NCI-H146 treated with DMSO at 0.1 percent for 48 hours (cell line): ENCODE results near the gene AK4.
"Not testable (repeated sequence)": the region's sequence is repeated elsewhere in the genome, so short reads cannot be mapped to it uniquely, and the experiment has no call there.

ENCODE experiments used
- DNase-seq: peaks from one replicate; lab custom pipeline; 2025; ENCODE audit not compliant: unreplicated experiment; lab: John Stamatoyannopoulos, UW

Gene AK4

GRCh38 chr1:65148178-65148547 is at the start of gene AK4:
TSS of gene AK4 (plus strand) at chr1:65148203. CDS start at chr1:65148408, 205 bp downstream.
- not testable (repeated sequence) for DNase-seq

GRCh38 chr1:65103807-65104206 is 44.2 kb upstream of the AK4 start:
- DNase-seq, result no peak

DNA sequence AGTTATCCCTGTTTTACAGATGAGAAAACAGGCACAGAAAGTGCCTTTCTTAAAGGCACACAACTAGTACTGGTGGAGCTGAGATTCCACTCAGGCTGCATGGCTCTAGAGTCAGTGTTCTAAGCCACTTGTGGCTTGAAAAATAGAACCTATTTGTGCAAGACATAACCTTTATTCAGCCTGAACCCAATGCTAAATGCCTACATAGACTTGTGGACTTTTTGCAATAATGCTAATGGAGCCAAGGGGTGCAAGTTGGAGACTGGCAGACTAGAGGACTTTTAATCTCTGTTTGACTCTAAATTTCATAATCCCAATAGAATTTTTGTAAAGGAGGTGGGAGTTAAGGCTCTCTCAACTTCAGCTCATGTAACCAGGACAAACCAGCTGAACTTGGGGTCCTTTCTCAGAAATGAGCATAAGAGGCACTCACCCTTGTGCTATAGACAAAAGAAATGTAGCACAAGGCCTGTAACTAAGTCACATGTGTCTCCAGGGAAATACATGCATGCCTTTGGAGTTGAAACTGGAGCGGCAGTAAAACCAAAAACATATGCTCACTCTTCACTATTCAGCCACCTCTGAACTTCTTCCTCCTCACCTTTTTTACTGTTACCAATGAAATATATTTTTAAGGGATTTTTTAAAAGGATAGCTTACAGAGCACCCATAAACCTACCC is 43.0 kb upstream of the AK4 start:
- DNase-seq, result no peak

DNA sequence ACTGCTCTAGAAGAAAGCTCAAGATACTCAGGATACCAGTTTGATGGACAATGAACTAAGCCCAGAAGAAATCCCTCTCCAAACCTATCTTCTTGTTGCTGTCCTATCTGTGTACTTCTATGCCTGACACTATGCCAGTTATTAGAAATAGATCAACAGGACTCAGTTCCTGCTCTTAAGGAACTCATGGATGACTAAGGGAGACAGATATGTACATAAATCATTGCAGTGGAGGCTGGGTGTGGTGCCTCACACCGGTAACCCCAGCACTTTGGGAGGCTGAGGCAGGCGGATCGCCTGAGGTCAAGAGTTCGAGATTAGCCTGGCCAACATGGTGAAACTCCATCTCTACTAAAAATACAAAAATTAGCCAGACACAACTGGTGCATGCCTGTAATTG is 42.4 kb upstream of the AK4 start:
- DNase-seq, result no peak

DNA sequence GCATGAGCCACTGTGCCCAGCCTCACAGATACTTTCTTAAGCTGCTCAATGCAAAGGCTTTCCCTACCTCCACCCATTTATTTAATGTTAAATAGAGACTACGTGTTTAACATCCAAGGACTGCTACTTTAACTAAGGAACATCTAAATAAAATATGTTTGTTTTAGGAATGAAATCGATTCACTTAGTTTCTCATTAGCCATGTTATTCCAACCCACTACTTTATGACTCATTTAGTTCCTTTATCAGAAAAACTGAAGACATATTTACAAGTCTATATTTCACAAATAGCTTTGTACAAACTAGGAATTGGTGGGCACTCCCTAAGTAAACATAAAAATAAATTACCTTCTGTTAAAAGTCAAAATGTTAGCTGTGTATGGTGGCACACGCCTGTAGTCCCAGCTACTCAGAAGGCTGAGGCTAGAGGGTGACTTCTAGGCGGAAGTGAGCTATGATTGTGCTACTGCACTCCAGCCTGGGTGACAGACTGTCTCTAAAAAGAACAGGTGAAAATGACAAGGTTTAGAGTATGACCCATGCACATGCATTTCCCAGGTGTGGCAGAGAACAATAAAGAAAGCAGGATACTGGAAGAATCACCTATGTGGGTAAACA is 39.9 kb upstream of the AK4 start:
- DNase-seq, result peak; percentile 87

GRCh38 chr1:65109487-65109886 is 38.5 kb upstream of the AK4 start:
- no peak for DNase-seq

GRCh38 chr1:65112811-65113210 is 35.2 kb upstream of the AK4 start:
- DNase-seq, result no peak

GRCh38 chr1:65113298-65113697 is 34.7 kb upstream of the AK4 start:
- DNase-seq, result no peak

DNA sequence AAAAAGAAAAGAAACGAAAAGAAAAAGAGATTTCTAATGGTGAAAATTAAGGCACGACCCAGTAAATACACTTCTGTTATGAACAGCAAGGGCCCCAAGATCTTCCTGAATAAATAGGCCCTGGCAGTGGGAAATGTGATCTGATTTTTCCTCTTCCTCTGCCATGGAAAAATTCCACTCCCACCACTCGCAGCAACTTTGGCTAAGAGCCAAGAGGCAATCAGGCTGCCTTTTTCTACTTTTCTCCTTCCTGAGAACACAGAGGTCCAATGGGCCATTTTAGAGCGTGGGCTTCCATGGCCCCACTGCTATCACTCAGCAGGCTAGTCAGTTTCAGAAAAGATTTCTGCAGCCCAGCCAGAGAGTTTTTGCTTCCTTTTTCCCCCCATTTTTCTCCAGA is 33.7 kb upstream of the AK4 start:
- no peak for DNase-seq

DNA sequence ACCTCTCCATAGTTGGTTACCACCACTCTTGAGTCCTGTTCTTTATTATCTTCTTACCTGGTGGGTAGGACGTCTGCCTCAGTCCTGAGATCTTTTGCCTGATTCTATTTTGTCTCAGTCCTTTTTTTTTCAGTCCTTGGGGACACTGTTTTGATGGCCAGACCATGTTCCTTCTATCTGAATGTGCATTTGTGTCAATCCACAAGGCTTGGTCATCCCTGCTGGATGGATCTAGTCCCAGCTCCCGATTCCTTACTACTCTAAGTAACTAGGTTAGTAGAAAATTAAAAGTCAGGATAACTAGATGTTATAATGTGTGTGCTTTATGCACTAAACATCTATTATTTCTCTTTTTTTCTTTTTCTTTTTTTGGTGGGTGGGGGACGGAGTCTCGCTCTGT is 28.1 kb upstream of the AK4 start:
- DNase-seq, result no peak

DNA sequence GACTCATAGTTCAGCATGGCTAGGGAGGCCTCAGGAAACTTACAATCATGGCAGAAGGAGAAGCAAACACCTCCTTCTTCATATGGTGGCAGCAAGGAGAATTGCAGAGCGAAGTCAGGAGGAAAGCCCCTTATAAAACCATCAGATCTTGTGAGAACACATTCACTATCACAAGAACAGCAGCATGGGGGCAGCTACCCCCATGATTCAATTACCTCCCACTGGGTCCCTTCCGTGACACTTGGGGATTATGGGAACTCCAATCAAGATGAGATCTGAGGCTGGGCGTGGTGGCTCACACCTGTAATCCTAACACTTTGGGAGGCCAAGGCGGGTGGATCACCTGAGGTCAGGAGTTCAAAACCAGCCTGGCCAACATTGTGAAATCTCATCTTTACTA is 18.9 kb upstream of the AK4 start:
- not testable (repeated sequence) for DNase-seq

GRCh38 chr1:65138524-65138923 is 9.5 kb upstream of the AK4 start:
- no peak for DNase-seq

GRCh38 chr1:65139793-65140192 is 8.2 kb upstream of the AK4 start:
- not testable (repeated sequence) for DNase-seq

GRCh38 chr1:65141394-65141793 is 6.6 kb upstream of the AK4 start:
- DNase-seq, result no peak

GRCh38 chr1:65141918-65142317 is 6.1 kb upstream of the AK4 start:
- no peak for DNase-seq

GRCh38 chr1:65143112-65143658 is 4.8 kb upstream of the AK4 start:
- not testable (repeated sequence) for DNase-seq

GRCh38 chr1:65146908-65147423 is 1.0 kb upstream of the AK4 start:
- no peak for DNase-seq

- peak; percentile 15 for DNase-seq
Measured at GRCh38 chr1:65147424-65148177, 402 bp upstream of the AK4 start.

DNA sequence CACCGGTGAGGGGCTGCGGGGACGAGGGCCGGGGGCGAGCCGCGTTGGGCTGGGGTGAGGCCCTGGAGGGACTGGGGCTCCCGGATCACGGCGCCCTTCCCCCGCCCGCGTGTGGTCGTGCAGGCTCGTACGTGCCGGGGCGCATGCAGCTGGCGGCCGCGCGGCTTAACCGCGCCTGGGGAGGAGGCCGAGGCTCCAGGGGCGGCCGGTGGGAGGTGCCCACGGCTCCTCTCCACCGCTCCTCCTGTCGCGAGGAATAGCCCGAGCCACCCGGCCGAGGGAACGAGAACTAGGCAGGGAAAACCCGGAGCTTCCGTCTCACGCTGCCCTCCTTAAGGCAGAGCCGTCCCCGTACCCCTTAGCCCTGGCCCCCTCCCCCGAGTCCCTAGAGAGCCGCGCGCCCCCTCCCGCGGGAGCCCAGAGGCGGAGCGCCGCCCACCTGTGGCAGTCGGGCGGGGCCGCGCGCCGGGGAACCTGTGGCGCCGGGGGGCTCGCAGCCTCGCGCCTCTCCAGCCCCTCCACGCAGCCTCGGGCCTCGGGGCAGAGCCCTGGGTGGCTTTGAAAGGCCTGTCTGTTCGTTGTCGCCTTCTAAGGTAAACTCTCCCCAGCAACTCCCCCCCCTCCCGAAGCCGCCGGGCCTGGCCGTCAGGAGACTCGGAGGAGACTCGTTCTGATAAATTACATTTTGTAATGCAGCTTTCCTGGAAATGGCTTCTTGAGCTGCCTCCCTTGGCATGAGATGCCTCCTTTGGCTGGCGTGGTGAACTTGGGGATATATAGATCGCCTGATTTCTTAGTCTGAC is 746 bp downstream of the AK4 start:
- peak; percentile 26 for DNase-seq

- DNase-seq, result no peak
Measured at GRCh38 chr1:65149351-65150107, 1.5 kb downstream of the AK4 start.
